Astrocyte of the cerebellum (primary cell): ENCODE data around the gene ABCD1.
"Not testable (repeated sequence)": the region's sequence is repeated elsewhere in the genome, so short reads cannot be mapped to it uniquely, and the experiment has no call there.

ENCODE experiments used
- DNase-seq: peaks from one replicate; pipeline ENCODE4 v3.0.0-alpha.2; 2011; ENCODE audit warnings: low read depth
- H3K4me3 ChIP-seq: 2 replicates; pipeline ENCODE4 v1.5.1; 2011; ENCODE audit warnings: mild to moderate bottlenecking, low read depth, low read length, moderate library complexity
- in situ Hi-C: cut with HindIII; loops from 2 replicates; pipeline ENCODE4 v1.10.0; 2017; ENCODE audit warnings: low sequenced_read_pairs
- TF ChIP-seq, protein P1 (sequence below): IDR thresholded peaks from 2 replicates; pipeline ENCODE4 v1.5.1; 2012; ENCODE audit warnings: low read length, low read depth, moderate library complexity, mild to moderate bottlenecking; ENCODE audit errors: missing control alignments

ABCD1 gene

DNA sequence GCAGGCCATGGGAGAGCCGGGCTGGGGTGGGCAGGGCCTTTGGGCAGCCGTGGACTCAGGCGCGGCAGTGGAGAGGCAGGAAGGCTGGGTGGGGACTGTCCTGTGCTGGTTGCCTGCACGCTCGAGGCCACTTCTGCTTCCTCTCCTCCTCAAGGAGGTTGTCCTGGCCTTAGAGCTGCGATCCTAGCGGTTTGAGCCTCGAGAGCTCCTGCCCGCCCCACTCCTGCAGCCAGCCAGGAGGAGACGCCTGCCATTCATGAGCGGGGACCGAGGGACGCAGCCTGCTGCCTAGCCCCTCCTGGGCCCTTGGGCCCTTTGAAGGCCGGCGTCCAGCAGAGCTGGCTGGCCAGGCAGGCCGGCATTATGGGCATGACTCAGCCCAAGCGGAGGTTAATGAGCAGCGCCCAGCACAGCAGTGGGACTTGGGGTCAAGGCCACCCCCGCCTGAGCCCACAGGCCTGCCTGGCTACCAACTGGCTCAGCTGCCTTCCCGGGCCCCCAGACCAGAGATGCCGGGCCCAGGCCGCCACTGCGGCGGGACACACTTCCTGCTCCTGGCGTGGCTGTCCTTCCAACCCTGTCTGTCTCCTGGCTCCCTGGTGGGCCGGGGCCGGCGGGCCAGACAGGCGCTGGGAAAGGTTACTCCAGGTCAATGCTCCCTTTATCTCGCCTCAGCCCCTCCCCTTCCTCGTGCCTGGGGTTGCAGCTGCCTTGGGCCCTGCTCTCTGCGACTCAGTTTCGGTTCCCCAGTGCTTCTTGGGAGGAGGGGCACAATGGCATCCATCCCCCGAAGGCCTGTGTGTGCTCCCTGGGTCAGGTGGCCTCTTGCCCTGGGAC is 1.8 kb downstream of the ABCD1 start:
- in situ Hi-C loops: no loop called here
- TF ChIP-seq, protein P1, sequence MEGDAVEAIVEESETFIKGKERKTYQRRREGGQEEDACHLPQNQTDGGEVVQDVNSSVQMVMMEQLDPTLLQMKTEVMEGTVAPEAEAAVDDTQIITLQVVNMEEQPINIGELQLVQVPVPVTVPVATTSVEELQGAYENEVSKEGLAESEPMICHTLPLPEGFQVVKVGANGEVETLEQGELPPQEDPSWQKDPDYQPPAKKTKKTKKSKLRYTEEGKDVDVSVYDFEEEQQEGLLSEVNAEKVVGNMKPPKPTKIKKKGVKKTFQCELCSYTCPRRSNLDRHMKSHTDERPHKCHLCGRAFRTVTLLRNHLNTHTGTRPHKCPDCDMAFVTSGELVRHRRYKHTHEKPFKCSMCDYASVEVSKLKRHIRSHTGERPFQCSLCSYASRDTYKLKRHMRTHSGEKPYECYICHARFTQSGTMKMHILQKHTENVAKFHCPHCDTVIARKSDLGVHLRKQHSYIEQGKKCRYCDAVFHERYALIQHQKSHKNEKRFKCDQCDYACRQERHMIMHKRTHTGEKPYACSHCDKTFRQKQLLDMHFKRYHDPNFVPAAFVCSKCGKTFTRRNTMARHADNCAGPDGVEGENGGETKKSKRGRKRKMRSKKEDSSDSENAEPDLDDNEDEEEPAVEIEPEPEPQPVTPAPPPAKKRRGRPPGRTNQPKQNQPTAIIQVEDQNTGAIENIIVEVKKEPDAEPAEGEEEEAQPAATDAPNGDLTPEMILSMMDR: no peak
- peak overlapping the region; percentile 15 for H3K4me3 ChIP-seq
- DNase-seq: no peak

DNA sequence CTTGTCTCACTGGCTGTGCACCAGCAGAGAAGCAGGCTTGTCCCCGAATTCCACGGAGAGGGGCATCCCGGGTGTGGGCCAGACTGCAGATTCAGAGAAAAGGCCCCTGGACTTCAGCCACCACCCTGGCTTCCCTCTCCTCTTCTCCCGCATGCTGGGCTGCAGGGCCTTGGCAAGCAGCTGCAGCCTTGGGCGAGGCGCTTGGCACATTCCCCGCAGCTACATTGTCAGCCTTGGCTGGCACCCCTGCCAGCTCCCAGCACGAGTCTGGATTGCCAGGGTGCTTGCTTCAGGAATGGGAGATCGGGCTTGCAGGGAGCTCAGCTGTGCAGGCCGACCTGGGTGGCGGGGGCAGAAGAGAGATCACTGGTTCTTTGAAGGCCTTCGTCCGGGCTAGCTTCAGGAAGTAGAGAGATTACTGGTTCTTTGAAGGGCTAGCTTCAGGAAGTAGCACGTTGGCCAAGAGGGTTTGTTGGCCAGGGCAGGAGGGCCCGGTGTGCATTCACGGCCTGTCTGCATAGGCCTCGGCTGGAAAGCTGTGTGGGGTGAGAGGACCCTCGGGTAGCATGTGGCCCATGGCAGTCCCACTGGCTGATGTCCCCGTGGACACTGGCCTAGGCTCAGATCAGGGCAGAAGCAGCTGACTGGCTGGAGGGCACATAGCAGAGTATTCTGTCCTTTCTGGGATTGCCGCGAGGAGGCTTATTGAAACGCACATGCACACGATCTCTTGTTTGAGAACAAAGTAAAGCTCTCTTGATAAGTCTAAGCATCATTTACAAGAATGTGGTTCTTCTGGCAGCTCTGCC is 2.7 kb downstream of the ABCD1 start:
- TF ChIP-seq, protein P1: no peak
- in situ Hi-C loops: no loop called here
- peak overlapping the region; percentile 15 for H3K4me3 ChIP-seq
- DNase-seq: no peak

DNA sequence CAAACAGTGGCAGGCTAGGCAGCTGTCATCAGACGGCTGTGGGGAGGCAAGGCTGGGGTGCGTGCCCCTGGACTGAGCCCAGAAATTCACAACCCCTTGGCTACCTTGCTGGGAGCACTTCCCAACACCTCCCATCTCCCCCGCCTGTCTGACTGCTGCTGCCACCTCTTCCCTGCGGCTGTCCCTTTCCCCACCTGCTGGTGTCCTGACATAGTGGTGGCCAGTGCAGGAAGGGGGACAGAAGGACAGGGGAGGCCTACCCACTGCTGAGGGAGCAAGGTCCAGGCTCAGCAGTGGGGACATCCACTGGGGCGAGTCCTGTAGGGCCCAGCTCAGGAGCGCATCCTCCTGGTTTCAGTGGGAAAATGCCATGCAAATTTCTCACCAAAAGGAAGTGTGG is 3.4 kb downstream of the ABCD1 start:
- DNase-seq: no peak
- no peak overlapping the region for H3K4me3 ChIP-seq

DNA sequence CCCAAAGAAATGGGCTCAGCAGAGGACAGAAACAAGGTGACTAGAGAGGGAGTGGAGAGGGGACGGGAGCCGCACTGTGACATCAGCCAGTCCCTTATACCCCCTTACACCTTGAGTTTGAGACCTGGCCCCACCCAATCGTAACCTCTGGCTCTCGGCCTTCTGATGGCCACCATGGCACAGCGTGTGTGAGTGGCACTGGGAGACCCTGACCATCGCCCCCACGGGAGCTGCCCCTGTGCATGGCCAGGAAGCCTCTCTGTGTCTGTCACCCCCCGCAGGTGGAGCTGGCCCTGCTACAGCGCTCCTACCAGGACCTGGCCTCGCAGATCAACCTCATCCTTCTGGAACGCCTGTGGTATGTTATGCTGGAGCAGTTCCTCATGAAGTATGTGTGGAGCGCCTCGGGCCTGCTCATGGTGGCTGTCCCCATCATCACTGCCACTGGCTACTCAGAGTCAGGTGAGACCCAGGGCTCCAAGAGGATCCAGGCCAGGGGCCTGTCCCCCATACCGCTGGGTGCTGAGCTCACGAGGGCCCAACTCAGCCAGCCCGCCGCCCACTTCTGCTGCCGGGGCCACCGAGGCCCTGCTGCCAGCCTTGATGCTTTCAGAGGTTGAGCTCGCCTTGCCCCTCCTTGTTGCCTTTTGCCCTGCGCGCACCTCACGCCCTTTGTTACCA is 4.4 kb downstream of the ABCD1 start:
- no peak for DNase-seq
- TF ChIP-seq, protein P1: no peak
- H3K4me3 ChIP-seq: no peak overlapping the region
- in situ Hi-C loops: no loop called here

More for the DNA sequence above, 3.4 kb downstream of the ABCD1 start:
- in situ Hi-C loops: no loop called here
- TF ChIP-seq, protein P1: no peak

DNA sequence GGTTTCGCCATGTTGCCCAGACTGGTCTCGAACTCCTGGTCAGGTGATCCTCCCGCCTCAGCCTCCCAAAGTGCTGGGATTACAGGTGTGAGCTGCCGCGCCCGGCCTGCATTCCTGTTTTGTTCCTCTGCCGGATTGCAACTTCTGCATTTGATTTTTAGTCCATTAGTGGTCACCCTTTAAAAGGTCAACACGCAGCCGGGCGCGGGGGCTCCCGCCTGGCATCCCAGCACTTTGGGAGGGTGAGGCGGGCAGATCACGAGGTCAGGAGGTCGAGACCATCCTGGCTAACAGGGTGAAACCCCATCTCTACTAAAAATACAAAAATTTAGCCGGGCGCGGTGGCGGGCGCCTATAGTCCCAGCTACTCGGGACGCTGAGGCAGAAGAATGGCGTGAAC is 5.5 kb downstream of the ABCD1 start:
- H3K4me3 ChIP-seq, DNase-seq, in situ Hi-C loops: not testable (repeated sequence)

DNA sequence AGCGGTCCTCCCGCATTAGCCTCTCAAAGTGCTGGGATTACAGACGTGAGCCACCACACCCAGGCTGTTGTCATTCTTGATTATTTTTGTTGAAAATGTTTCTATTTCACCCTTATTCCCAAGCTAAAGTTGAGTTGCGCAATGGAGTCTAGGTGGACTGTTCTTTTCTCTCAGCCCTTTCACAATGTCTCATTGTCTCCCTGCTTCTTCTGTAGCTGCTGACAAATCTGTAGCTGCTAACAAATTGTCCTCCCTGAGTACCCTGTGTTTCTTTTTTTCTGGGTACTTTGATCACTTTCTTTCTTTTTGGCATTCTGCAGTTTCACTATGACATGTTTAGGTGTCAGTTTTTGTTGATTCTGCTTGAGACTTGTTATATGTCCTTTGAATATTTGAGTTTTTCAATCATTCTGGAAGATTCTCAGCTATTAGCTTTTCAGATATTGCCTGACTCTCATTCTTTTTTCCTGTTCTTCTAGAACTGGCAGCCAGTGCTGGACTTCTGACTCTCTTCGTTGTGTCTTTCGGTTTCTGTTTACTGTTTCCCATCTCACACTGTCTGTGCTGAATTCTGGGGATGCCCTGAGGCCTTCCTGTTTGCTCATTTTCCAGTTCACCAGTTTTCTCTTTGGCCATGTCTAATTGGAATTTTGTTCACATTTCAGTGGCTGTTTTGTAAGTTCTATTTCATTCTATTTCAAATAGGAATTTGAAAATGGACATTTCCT is 6.6 kb downstream of the ABCD1 start:
- TF ChIP-seq, protein P1: no peak
- no peak for DNase-seq
- no peak overlapping the region for H3K4me3 ChIP-seq
- in situ Hi-C loops: no loop called here
